ENCODE results near the gene ABHD14A. TPM values are rescaled to one million over a fixed set of nuclear protein-coding genes. Genes with fewer than 3 reads are reported as not detected.

Gene ABHD14A
- total RNA-seq, 1 donor from 2014 or later, result 17.8 TPM

- no peak for DNase-seq
- TF ChIP-seq CTCF (IDR thresholded peaks at IDR 0.05), result no peak
- peaks cover 22% of the 10 kb centered on the region for H3K36me3 ChIP-seq
These were observed 28.7 kb upstream of the ABHD14A start for GRCh38 chr3:51945926-51946705.

GRCh38 chr3:51946796-51947195, 28.1 kb upstream of the ABHD14A start:
- ATAC-seq, result no peak
- H3K9me3 ChIP-seq, result no peaks in the 10 kb centered on the region
- H3K27me3 ChIP-seq (ENCODE audit: low read depth), result no peaks in the 10 kb centered on the region
- H3K27ac ChIP-seq, result no peak overlapping the region
- intact Hi-C loops (cut with DNase I), result no loop called here
- TF ChIP-seq CTCF (IDR thresholded peaks at IDR 0.05), result no peak
- peaks cover 12% of the 10 kb centered on the region for H3K4me1 ChIP-seq
- DNase-seq, result no peak
- peaks cover 22% of the 10 kb centered on the region for H3K36me3 ChIP-seq
- H3K4me3 ChIP-seq, result no peak overlapping the region

More at GRCh38 chr3:51945926-51946705, 28.7 kb upstream of the ABHD14A start:
- no peak overlapping the region for H3K4me3 ChIP-seq
- peaks cover 14% of the 10 kb centered on the region for H3K4me1 ChIP-seq
- no peaks in the 10 kb centered on the region for H3K27me3 ChIP-seq (ENCODE audit: low read depth)
- ATAC-seq, result no peak
- H3K27ac ChIP-seq, result no peak overlapping the region
- no peaks in the 10 kb centered on the region for H3K9me3 ChIP-seq
- intact Hi-C loops (cut with DNase I), result no loop called here

- no peak for ATAC-seq
- DNase-seq, result no peak
- Histone ChIP-seq H3K27ac (no peak overlapping the region), H3K27me3 (ENCODE audit: low read depth) (no peaks in the 10 kb centered on the region), H3K9me3 (no peaks in the 10 kb centered on the region), H3K4me1 (peaks cover 11% of the 10 kb centered on the region), H3K4me3 (no peak overlapping the region), H3K36me3 (peaks cover 22% of the 10 kb centered on the region)
- TF ChIP-seq CTCF (IDR thresholded peaks at IDR 0.05), result no peak
- intact Hi-C loops (cut with DNase I), result no loop called here
These were observed 27.5 kb upstream of the ABHD14A start for GRCh38 chr3:51947215-51947900.

- Histone ChIP-seq H3K4me3 (no peak overlapping the region), H3K9me3 (no peaks in the 10 kb centered on the region), H3K27me3 (ENCODE audit: low read depth) (no peaks in the 10 kb centered on the region), H3K27ac (no peak overlapping the region), H3K4me1 (peaks cover 4% of the 10 kb centered on the region), H3K36me3 (peaks cover 22% of the 10 kb centered on the region)
- ATAC-seq (no peak), DNase-seq (peak; percentile 35)
- no peak for TF ChIP-seq CTCF (IDR thresholded peaks at IDR 0.05)
- intact Hi-C loops (cut with DNase I), result no loop called here
These were observed 26.8 kb upstream of the ABHD14A start for GRCh38 chr3:51948016-51948580.

GRCh38 chr3:51949121-51949520, 25.7 kb upstream of the ABHD14A start:
- Histone ChIP-seq H3K9me3 (no peaks in the 10 kb centered on the region), H3K36me3 (peaks cover 22% of the 10 kb centered on the region), H3K27ac (no peak overlapping the region), H3K27me3 (ENCODE audit: low read depth) (no peaks in the 10 kb centered on the region), H3K4me3 (no peak overlapping the region), H3K4me1 (peaks cover 4% of the 10 kb centered on the region)
- intact Hi-C loops (cut with DNase I), result no loop called here
- no peak for TF ChIP-seq CTCF (IDR thresholded peaks at IDR 0.05)
- ATAC-seq (no peak), DNase-seq (no peak)

Measured in lower lobe of right lung (tissue), 2 donors.